Kidney (tissue), 14 donors: ENCODE measurements around the gene TNFRSF8. TPM values are rescaled to one million over a fixed set of nuclear protein-coding genes. Genes with fewer than 3 reads are reported as not detected.
"Not testable (repeated sequence)": the region's sequence is repeated elsewhere in the genome, so short reads cannot be mapped to it uniquely, and the experiment has no call there.

ENCODE experiments used
- DNase-seq, 5 donors: peaks; one replicate each; pipeline ENCODE4 v3.0.0-alpha.2; 2013 to 2020
- FAIRE-seq: peaks from 2 replicates; lab custom pipeline; 2012; peaks lifted over from hg19 to GRCh38; lab: Jason Lieb, UNC
- H3K27ac ChIP-seq, 2 donors: one replicate each; pipeline ENCODE4 v1.7.0; 2013; ENCODE audit warnings: low read depth in 2 of 2, low read length in 2 of 2, inconsistent platforms in 1 of 2
- H3K27me3 ChIP-seq: one replicate; pipeline ENCODE4 v1.7.1; 2013; ENCODE audit warnings: low read length, inconsistent platforms; ENCODE audit not compliant: control insufficient read depth, insufficient read depth
- H3K36me3 ChIP-seq, 3 donors: one replicate each; pipeline versions ENCODE4 v1.7.0 to v1.7.1; 2013; ENCODE audit warnings: low read length in 3 of 3, control low read depth in 1 of 3, inconsistent platforms in 1 of 3; ENCODE audit not compliant: insufficient read depth in 3 of 3, control insufficient read depth in 2 of 3
- H3K4me1 ChIP-seq, 3 donors: one replicate each; pipeline versions ENCODE4 v1.7.0 to v1.7.1; 2013; ENCODE audit warnings: low read length in 3 of 3, inconsistent platforms in 1 of 3, low read depth in 1 of 3; ENCODE audit not compliant: control insufficient read depth in 2 of 3, insufficient read depth in 2 of 3
- H3K4me3 ChIP-seq, 3 donors: one replicate each; pipeline versions ENCODE4 v1.7.0 to v1.8.1; 2013; ENCODE audit warnings: low read length in 3 of 3, control low read depth in 1 of 3, inconsistent platforms in 1 of 3
- H3K9ac ChIP-seq, 3 donors: one replicate each; pipeline versions ENCODE4 v1.7.0 to v1.7.1; 2013; ENCODE audit warnings: low read length in 3 of 3, control low read depth in 1 of 3, inconsistent platforms in 1 of 3
- H3K9me3 ChIP-seq, 3 donors: one replicate each; pipeline versions ENCODE4 v1.7.0 to v1.7.1; 2013; ENCODE audit warnings: low read length in 3 of 3, control low read depth in 1 of 3, inconsistent platforms in 1 of 3; ENCODE audit not compliant: control insufficient read depth in 2 of 3, insufficient read depth in 1 of 3
- intact Hi-C: fragments of 100-400 bp; cut with DNase I; formaldehyde crosslinking; loops from one replicate; pipeline ENCODE4 v1.11.1; 2022
- polyA plus RNA-seq: library from polyadenylated mRNA; stranded (reverse); fragments of 350-450 nt; fragmentation: Illumina TruSeq; extraction: RNeasy Lipid Tissue Mini Kit (QIAGEN cat#74804); gene quantifications from one replicate; pipeline ENCODE4 v1.2.3, GENCODE V29; 2014; ENCODE audit warnings: low read depth, low replicate concordance; ENCODE audit not compliant: insufficient read depth
- total RNA-seq: library from RNA; stranded (reverse); fragmentation: NEBNext Ultra II Directional; extraction: Animal tissue kit (Norgen Biotek cat#: 25700); gene quantifications from one replicate; pipeline ENCODE4 v1.2.1, GENCODE V29; 2021
- TF ChIP-seq, protein P1 (sequence below): IDR thresholded peaks from 3 replicates; pipeline ENCODE4 v1.5.1; 2012; ENCODE audit warnings: mild to moderate bottlenecking, moderate library complexity, borderline replicate concordance; ENCODE audit not compliant: insufficient read depth; ENCODE audit errors: extremely low read depth
- donor health status: control.
- donor health status: control.
- donor health status: control.
- donor health status: control.
- donor health status: control.
- donor health status: DM: yes; HTN: yes; CAD: no.
- donor health status: Normal renal cell carcinoma (clear cell type).

TNFRSF8 gene
- total and polyA plus RNA-seq, 2 donors from 2014 or later, result 0.94 to 0.97 TPM

DNA sequence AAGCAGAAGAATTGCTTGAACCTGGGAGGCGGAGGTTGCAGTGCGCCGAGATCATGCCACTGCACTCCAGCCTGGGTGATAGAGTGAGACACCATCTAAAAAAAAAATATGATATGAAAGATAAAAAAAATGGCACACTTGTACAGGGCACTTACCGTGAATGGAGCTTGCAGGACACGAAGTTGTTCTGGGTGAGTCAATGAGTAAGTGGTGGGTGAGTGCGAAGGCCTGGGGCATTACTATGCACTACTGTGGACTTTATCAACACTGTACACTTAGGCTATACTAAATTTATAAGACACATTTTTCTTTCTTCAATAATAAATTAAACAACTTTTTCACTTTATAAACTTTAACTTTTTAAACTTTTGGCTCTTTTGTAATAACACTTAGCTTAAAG lies 37.0 kb downstream of the TNFRSF8 start:
- no peak for DNase-seq
- no peak for FAIRE-seq
- intact Hi-C loops, result no loop called here
- Histone ChIP-seq H3K4me3 (no peak overlapping the region), H3K9me3 (peaks cover 0 to 4% (median 3%) of the 10 kb centered on the region in 3 donors), H3K36me3 (no peaks in the 10 kb centered on the region), H3K4me1 (no peaks in the 10 kb centered on the region), H3K27ac (no peak overlapping the region), H3K27me3 (no peaks in the 10 kb centered on the region), H3K9ac (no peak overlapping the region)
- TF ChIP-seq, protein P1, sequence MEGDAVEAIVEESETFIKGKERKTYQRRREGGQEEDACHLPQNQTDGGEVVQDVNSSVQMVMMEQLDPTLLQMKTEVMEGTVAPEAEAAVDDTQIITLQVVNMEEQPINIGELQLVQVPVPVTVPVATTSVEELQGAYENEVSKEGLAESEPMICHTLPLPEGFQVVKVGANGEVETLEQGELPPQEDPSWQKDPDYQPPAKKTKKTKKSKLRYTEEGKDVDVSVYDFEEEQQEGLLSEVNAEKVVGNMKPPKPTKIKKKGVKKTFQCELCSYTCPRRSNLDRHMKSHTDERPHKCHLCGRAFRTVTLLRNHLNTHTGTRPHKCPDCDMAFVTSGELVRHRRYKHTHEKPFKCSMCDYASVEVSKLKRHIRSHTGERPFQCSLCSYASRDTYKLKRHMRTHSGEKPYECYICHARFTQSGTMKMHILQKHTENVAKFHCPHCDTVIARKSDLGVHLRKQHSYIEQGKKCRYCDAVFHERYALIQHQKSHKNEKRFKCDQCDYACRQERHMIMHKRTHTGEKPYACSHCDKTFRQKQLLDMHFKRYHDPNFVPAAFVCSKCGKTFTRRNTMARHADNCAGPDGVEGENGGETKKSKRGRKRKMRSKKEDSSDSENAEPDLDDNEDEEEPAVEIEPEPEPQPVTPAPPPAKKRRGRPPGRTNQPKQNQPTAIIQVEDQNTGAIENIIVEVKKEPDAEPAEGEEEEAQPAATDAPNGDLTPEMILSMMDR, result no peak

DNA sequence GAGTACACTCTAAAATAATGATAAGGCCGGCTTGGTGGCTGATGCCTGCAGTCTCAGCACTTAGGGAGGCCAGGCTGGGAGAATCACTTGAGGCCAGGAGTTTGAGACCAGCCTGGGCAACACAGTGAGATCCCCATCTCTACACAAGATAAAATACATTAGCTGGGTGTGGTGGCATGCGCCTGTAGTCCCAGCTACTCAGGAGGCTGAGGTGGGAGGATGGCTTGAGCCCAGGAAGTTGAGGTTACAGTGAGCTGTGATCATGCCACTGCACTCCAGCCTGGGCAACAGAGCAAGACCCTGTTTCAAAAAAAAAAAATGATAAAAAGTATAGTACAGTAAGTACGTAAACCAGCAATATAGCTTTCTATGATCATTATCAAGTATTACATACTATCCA lies 38.0 kb downstream of the TNFRSF8 start:
- FAIRE-seq, result not testable (repeated sequence)

DNA sequence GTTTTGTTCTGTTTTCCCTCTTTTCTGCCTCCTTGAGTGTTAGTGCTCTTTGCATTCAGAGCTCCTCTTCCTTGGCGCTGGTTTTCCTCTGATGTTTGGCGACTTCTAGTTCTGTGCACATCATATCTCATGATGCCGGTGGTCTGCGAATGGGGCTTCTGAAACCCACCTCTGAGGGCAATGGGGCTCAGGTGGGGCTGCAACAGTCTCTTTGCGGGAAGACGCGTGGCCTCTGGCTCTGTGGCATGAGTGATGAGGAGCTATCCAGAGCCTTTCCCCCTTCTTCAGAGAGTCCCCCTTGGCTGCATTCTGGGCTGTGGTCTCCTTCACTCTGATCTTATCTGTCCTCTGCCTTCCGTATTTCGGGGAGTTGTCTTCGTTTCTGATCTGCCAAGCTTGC lies 39.0 kb downstream of the TNFRSF8 start:
- no peak for DNase-seq
- no peak overlapping the region for H3K4me3 ChIP-seq

More for the DNA sequence above, 38.0 kb downstream of the TNFRSF8 start:
- H3K4me1 ChIP-seq, H3K9ac ChIP-seq, DNase-seq, H3K9me3 ChIP-seq, H3K36me3 ChIP-seq, intact Hi-C loops, H3K27ac ChIP-seq, H3K4me3 ChIP-seq, H3K27me3 ChIP-seq: not testable (repeated sequence)

DNA sequence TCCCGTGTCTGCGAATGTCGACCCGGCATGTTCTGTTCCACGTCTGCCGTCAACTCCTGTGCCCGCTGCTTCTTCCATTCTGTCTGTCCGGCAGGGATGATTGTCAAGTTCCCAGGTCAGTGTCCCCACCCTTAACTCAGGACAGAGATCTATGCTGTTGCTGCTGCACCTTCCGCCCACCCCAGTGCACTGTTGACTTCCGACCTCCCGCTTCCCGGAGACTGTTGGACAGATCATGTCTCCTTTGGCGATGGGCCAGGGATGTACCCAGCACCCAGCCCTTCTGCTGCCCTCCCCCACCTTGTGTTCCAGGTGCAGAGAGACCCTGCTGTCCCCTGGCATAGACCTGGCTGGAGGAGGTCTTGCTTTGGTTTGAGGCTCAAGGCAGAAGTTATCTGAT lies 41.3 kb downstream of the TNFRSF8 start:
- Histone ChIP-seq H3K36me3 (no peaks in the 10 kb centered on the region), H3K4me3 (no peak overlapping the region), H3K27ac (no peak overlapping the region), H3K9ac (no peak overlapping the region), H3K4me1 (no peaks in the 10 kb centered on the region), H3K9me3 (no peaks in the 10 kb centered on the region), H3K27me3 (no peaks in the 10 kb centered on the region)
- intact Hi-C loops, result no loop called here
- TF ChIP-seq, protein P1, result no peak
- DNase-seq (no peak), FAIRE-seq (no peak)

More for the DNA sequence above, 39.0 kb downstream of the TNFRSF8 start:
- no peak for FAIRE-seq
- Histone ChIP-seq H3K4me1 (no peaks in the 10 kb centered on the region), H3K9me3 (peaks cover 0 to 3% (median 2%) of the 10 kb centered on the region in 3 donors), H3K36me3 (no peaks in the 10 kb centered on the region), H3K27ac (no peak overlapping the region), H3K27me3 (no peaks in the 10 kb centered on the region), H3K9ac (no peak overlapping the region)
- intact Hi-C loops, result no loop called here
- TF ChIP-seq, protein P1, result no peak
